AG04449 (cell line): ENCODE data around the gene DCHS1.

Experiments used
- CTCF ChIA-PET: fragments of 350-600 bp; formaldehyde crosslinking; extraction: SDS; loops from one replicate; lab custom pipeline; 2021; ENCODE audit warnings: antibody characterized with exemption; lab: Yijun Ruan, JAX
- POLR2A ChIA-PET: fragments of 400-600, 350-600 bp; formaldehyde crosslinking; extraction: SDS; loops from one replicate; lab custom pipeline; 2020; ENCODE audit warnings: antibody characterized with exemption, inconsistent platforms; lab: Yijun Ruan, JAX
- DNase-seq: peaks from one replicate; pipeline ENCODE4 v3.0.0-alpha.2; 2010; ENCODE audit warnings: low read depth, low spot score
- H3K4me3 ChIP-seq: 2 replicates; pipeline ENCODE4 v1.5.1; 2011; ENCODE audit warnings: low read depth, mild to moderate bottlenecking, control low read depth, low read length
- CTCF ChIP-seq: IDR thresholded peaks from one replicate; pipeline ENCODE4 v1.5.1; 2011; ENCODE audit warnings: mild to moderate bottlenecking, moderate library complexity, low read length, control low read depth, inconsistent platforms; ENCODE audit not compliant: insufficient read depth; ENCODE audit errors: missing control alignments

Gene DCHS1

GRCh38 chr11:6616596-6617250 lies 38.9 kb downstream of the DCHS1 start:
- no peak for DNase-seq
- no peak overlapping the region for H3K4me3 ChIP-seq
- POLR2A ChIA-PET = interaction anchor here (1.1 kb wide), 1 partner anchor 9 kb away, joined by 3 read pairs; no protein-coding TSS in a partner anchor
- TF ChIP-seq CTCF = no peak
- CTCF ChIA-PET = interaction anchor here (1.1 to 4.0 kb wide), 6 partner anchors 52 to 253 kb away, joined by 3 to 31 read pairs (median 12); partner anchors contain the start of gene MRPL17

- H3K4me3 ChIP-seq = no peak overlapping the region
- ChIA-PET CTCF (interaction anchor here (1.1 to 4.0 kb wide), 4 partner anchors 68 to 252 kb away, joined by 3 to 15 read pairs (median 6); partner anchors contain the start of gene MRPL17), POLR2A (interaction anchor here (0.6 kb wide), 1 partner anchor 8 kb away, joined by 4 read pairs; no protein-coding TSS in a partner anchor)
- DNase-seq = no peak
- no peak for TF ChIP-seq CTCF
Observed at GRCh38 chr11:6615882-6616585, 39.6 kb downstream of the DCHS1 start.

- TF ChIP-seq CTCF = no peak
- ChIA-PET CTCF (interaction anchor here (1.5 kb wide), 1 partner anchor 69 kb away, joined by 9 read pairs; the partner anchor contains the start of gene MRPL17), POLR2A (no interaction called here)
- H3K4me3 ChIP-seq = no peak overlapping the region
- no peak for DNase-seq
Observed at GRCh38 chr11:6615046-6615445, 40.6 kb downstream of the DCHS1 start.

GRCh38 chr11:6614446-6614845 lies 41.2 kb downstream of the DCHS1 start:
- ChIA-PET CTCF (no interaction called here), POLR2A (no interaction called here)
- TF ChIP-seq CTCF = no peak
- no peak for DNase-seq
- H3K4me3 ChIP-seq = no peak overlapping the region

GRCh38 chr11:6613496-6613895 lies 42.1 kb downstream of the DCHS1 start:
- ChIA-PET POLR2A (no interaction called here), CTCF (interaction anchor here (0.7 to 3.1 kb wide), 7 partner anchors 9 to 92 kb away, joined by 3 to 23 read pairs (median 3); partner anchors contain the start of gene MRPL17)
- DNase-seq = no peak
- no peak overlapping the region for H3K4me3 ChIP-seq
- no peak for TF ChIP-seq CTCF
